ENCODE data around the gene PRSS23. TPM values are rescaled to one million over a fixed set of nuclear protein-coding genes. Genes with fewer than 3 reads are reported as not detected.

Gene PRSS23
- total RNA-seq, 2 experiments from 2014 or later: 0.05 TPM; not detected in 1

DNA sequence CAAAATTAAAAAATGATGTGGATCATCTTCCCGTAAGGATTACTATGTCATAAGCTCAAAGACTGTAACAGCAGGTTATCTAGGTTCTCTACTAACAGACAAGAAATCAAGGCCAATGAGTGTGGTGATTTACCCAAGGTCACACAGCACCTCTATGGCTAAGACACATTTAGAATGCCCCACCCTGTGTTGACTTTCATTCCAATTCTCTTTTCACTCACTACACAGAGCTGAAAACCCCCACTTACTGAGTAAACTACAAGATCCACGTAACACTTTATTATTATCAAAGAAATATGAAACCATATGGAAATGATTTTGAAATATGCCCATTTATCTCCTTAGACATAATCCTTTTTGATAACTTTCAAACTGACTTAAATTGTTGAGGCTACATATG lies 4.8 kb upstream of the PRSS23 start:
- intact Hi-C loops (cut with DNase I, micrococcal nuclease): no loop called here
- no peaks in the 10 kb centered on the region for H3K9me3 Mint-ChIP-seq
- H3K27me3 Mint-ChIP-seq: peaks cover 47% of the 10 kb centered on the region
- H3K36me3 Mint-ChIP-seq (ENCODE audit: low read depth): no peaks in the 10 kb centered on the region
- TF ChIP-seq, protein P1, sequence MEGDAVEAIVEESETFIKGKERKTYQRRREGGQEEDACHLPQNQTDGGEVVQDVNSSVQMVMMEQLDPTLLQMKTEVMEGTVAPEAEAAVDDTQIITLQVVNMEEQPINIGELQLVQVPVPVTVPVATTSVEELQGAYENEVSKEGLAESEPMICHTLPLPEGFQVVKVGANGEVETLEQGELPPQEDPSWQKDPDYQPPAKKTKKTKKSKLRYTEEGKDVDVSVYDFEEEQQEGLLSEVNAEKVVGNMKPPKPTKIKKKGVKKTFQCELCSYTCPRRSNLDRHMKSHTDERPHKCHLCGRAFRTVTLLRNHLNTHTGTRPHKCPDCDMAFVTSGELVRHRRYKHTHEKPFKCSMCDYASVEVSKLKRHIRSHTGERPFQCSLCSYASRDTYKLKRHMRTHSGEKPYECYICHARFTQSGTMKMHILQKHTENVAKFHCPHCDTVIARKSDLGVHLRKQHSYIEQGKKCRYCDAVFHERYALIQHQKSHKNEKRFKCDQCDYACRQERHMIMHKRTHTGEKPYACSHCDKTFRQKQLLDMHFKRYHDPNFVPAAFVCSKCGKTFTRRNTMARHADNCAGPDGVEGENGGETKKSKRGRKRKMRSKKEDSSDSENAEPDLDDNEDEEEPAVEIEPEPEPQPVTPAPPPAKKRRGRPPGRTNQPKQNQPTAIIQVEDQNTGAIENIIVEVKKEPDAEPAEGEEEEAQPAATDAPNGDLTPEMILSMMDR (IDR thresholded peaks at IDR 0.05): no peak
- no peak for ATAC-seq (ENCODE audit: poor library complexity)
- peaks cover under 1% of the 10 kb centered on the region for H3K4me1 ChIP-seq (ENCODE audit: insufficient read depth, low read length)
- peaks cover 11% of the 10 kb centered on the region in 2 experiments for H3K27me3 ChIP-seq (ENCODE audit: control insufficient read depth in 1 of 2, insufficient read depth in 2 of 2, low read length in 2 of 2)
- no peaks in the 10 kb centered on the region for H3K9me3 ChIP-seq (ENCODE audit: control insufficient read depth in 1 of 2, insufficient read depth in 1 of 2, low read length in 2 of 2)
- no peak overlapping the region for H3K27ac Mint-ChIP-seq
- H3K4me1 Mint-ChIP-seq (ENCODE audit: low read depth): no peaks in the 10 kb centered on the region
- no peaks in the 10 kb centered on the region for H3K36me3 ChIP-seq (ENCODE audit: insufficient read depth, low read length)
- no peak overlapping the region for H3K27ac ChIP-seq (ENCODE audit: low read depth in 1 of 2, low read length in 2 of 2)
- CTCF ChIA-PET: no interaction called here
- no peak for DNase-seq
- POLR2A ChIA-PET: no interaction called here
- no peak overlapping the region for H3K4me3 Mint-ChIP-seq
- no peak overlapping the region for H3K4me3 ChIP-seq (ENCODE audit: low read length)

DNA sequence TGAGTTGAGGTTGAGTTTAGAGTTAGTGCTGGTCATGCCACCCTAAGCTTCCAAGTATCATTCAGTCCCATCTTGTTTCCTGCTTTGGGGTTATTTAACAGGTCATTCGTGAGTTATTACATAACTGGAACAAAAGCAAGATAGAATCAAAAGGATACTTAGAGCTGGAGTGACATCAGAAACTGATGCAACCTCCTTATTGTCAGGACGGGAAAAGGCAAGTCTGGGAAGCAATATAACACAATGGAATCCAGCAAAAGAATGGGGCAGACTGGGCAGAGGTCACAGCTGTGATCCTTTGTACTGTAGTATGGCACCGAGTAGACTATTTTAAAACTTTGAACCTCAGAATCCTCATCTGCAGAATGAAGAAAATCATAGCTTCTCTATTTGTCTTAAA lies 4.4 kb upstream of the PRSS23 start:
- Mint-ChIP-seq H3K27ac (no peak overlapping the region), H3K36me3 (ENCODE audit: low read depth) (no peaks in the 10 kb centered on the region), H3K27me3 (peaks cover 51% of the 10 kb centered on the region), H3K4me1 (ENCODE audit: low read depth) (no peaks in the 10 kb centered on the region), H3K9me3 (no peaks in the 10 kb centered on the region), H3K4me3 (no peak overlapping the region)
- Histone ChIP-seq H3K4me1 (ENCODE audit: insufficient read depth, low read length) (peaks cover 4% of the 10 kb centered on the region), H3K9me3 (ENCODE audit: control insufficient read depth in 1 of 2, insufficient read depth in 1 of 2, low read length in 2 of 2) (no peaks in the 10 kb centered on the region), H3K27ac (ENCODE audit: low read depth in 1 of 2, low read length in 2 of 2) (no peak overlapping the region), H3K36me3 (ENCODE audit: insufficient read depth, low read length) (no peaks in the 10 kb centered on the region), H3K4me3 (ENCODE audit: low read length) (no peak overlapping the region), H3K27me3 (ENCODE audit: control insufficient read depth in 1 of 2, insufficient read depth in 2 of 2, low read length in 2 of 2) (peaks cover 15% of the 10 kb centered on the region in 2 experiments)
- ChIA-PET CTCF (no interaction called here), POLR2A (no interaction called here)
- intact Hi-C loops (cut with DNase I, micrococcal nuclease): no loop called here
- DNase-seq (no peak), ATAC-seq (ENCODE audit: poor library complexity) (no peak)
- TF ChIP-seq, protein P1 (IDR thresholded peaks at IDR 0.05): no peak

DNA sequence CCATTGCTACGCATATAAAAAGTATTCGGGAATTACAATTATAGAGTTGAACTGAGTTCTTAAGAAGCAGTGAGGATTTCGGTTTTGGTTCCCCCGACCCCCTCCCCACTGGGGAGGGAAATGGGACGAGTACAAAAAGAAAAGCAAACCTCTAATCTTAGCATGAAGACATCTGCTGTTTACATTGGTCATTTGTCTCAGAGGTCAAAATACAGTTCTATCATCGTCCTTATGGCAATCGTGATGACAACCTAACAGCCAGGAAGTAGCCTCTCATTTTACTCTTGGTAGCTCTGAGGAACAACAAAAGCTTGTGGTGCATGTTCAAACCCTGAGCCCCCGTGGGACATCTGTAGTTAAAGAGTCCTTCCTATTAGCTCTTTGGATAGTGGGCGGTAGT lies 3.2 kb upstream of the PRSS23 start:
- CTCF ChIA-PET: no interaction called here
- H3K4me3 ChIP-seq (ENCODE audit: low read length): no peak overlapping the region
- no peak for ATAC-seq (ENCODE audit: poor library complexity)
- no peak overlapping the region for H3K27ac ChIP-seq (ENCODE audit: low read depth in 1 of 2, low read length in 2 of 2)
- Mint-ChIP-seq H3K4me1 (ENCODE audit: low read depth) (no peaks in the 10 kb centered on the region), H3K9me3 (no peaks in the 10 kb centered on the region), H3K27ac (no peak overlapping the region), H3K27me3 (peaks cover 61% of the 10 kb centered on the region), H3K36me3 (ENCODE audit: low read depth) (no peaks in the 10 kb centered on the region), H3K4me3 (no peak overlapping the region)
- POLR2A ChIA-PET: no interaction called here
- H3K27me3 ChIP-seq (ENCODE audit: control insufficient read depth in 1 of 2, insufficient read depth in 2 of 2, low read length in 2 of 2): peaks cover 23 to 27% of the 10 kb centered on the region in 2 experiments
- intact Hi-C loops (cut with DNase I, micrococcal nuclease): no loop called here
- TF ChIP-seq, protein P1 (IDR thresholded peaks at IDR 0.05): no peak
- peaks cover 4% of the 10 kb centered on the region for H3K4me1 ChIP-seq (ENCODE audit: insufficient read depth, low read length)
- no peaks in the 10 kb centered on the region for H3K9me3 ChIP-seq (ENCODE audit: control insufficient read depth in 1 of 2, insufficient read depth in 1 of 2, low read length in 2 of 2)
- H3K36me3 ChIP-seq (ENCODE audit: insufficient read depth, low read length): no peaks in the 10 kb centered on the region
- DNase-seq: no peak
